GM19023 (cell line): ENCODE results near the gene USP7.

Experiments used
- ATAC-seq: cut with Tn5 transposase; IDR thresholded peaks from one replicate; pipeline ENCODE4 v1.9.1; 2021; ENCODE audit warnings: mild to moderate bottlenecking, moderate library complexity; ENCODE audit not compliant: unreplicated experiment

USP7 gene

GRCh38 chr16:8904018-8904430 lies 59.7 kb downstream of the USP7 start:
- no peak for ATAC-seq

GRCh38 chr16:8903004-8903403 lies 60.7 kb downstream of the USP7 start:
- no peak for ATAC-seq

GRCh38 chr16:8901320-8901861 lies 62.3 kb downstream of the USP7 start:
- ATAC-seq = no peak

- no peak for ATAC-seq
These were observed 63.4 kb downstream of the USP7 start for GRCh38 chr16:8900343-8900742.

- no peak for ATAC-seq
These were observed 63.9 kb downstream of the USP7 start for GRCh38 chr16:8899709-8900317.

DNA sequence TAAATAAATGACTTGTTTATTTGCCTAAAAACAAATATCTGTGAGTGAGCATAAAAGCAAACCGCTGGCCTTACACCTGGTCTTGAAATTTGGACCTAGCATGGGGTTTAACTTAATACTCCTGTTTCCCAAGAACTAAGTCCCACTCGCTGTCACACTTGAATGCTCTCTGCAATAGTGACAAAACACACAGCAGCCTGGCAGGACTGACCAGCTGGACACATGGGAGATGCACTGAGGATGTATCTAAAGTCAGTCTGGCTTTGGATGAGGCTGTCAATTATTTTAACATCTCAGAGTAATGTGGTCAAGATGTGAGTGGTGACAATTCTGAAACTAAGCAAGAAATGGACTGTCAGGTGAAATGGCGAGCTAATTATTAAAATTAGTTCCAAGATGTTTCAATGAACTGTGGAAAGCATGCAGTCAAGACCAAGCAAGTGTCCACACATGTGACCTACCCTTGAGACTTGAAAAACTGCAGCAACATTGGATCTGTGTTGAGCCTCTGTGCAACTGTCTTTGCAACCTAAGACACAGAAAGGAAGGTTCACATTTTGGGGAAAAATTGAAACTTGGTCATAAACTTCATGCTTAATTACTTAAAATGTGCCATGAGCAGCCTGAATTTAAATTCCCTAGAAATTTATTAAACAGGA lies 64.9 kb downstream of the USP7 start:
- ATAC-seq = no peak

GRCh38 chr16:8894736-8895334 lies 68.9 kb downstream of the USP7 start:
- ATAC-seq = no peak

GRCh38 chr16:8893976-8894690 lies 69.6 kb downstream of the USP7 start:
- ATAC-seq = no peak

- ATAC-seq = no peak
These were observed 70.3 kb downstream of the USP7 start for GRCh38 chr16:8893426-8893825.

DNA sequence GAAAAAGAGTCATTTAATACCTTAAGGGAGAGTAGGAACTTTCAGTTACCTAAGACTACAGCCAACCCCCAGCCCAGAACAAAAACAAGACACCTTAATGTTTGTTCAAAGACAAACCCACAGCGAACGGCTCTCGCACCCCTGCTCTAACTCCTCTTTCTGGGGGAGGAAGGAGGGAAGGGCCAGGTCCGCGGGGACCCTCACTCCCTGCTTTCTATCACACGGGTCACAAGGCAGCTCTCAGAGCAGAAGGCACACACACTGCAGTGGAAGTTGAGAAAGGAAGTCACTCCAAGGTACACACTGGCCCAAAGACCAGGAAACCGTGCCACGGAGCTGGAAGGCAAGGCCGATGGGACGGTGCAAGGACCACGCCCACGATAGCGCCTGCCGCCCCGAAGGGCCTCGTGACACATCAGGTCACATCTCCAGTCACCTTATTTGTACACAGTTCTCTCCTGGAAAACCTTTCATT lies 71.6 kb downstream of the USP7 start:
- ATAC-seq = peak; percentile 32

GRCh38 chr16:8890549-8890921 lies 73.2 kb downstream of the USP7 start:
- no peak for ATAC-seq

GRCh38 chr16:8889893-8890548 lies 73.7 kb downstream of the USP7 start:
- ATAC-seq = no peak

DNA sequence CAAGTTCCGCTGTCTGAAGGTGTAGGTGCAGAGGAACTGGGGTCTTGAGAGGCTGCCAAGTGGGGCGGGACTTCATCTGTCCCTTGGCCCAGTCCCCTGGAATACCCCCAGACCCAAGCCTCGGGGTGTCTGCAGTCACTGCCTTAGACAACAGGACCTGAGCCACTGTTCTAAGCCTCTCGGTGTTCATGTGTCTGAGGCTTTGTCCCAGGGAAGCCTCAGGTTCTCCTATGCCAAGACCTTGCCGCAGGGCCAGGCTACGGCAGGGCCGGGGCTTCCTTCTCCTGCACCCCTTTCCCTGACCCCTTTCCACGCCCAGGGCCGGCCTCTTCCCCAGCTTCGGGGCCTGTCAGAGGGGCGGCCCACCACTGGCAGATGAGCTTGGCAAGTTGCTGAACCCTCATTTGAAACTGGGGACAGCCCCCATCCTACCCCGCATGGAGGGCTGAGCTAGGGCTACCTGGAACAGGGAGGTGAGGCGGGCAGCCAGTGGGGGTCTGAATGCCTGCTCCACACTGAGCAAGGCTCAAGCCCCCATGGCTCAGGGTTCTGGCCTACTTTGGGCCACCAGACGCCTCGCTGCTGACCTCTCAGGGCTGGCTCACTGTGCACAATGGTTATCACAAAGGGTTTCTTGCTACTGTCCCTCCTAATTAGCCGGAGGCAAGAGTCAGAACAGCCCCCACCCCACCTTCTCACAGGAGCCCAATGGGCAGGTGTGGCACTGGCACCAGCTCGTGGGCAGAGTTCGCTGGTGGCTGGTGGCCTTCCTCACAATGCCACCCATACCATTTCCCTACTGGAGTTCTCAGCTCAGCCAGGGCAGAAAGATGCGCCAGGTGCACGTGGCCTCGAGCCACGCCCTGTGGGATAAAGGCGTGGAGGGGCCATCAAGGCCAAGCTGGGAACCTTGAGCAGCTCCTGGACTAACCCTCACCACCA lies 74.5 kb downstream of the USP7 start:
- ATAC-seq = no peak

DNA sequence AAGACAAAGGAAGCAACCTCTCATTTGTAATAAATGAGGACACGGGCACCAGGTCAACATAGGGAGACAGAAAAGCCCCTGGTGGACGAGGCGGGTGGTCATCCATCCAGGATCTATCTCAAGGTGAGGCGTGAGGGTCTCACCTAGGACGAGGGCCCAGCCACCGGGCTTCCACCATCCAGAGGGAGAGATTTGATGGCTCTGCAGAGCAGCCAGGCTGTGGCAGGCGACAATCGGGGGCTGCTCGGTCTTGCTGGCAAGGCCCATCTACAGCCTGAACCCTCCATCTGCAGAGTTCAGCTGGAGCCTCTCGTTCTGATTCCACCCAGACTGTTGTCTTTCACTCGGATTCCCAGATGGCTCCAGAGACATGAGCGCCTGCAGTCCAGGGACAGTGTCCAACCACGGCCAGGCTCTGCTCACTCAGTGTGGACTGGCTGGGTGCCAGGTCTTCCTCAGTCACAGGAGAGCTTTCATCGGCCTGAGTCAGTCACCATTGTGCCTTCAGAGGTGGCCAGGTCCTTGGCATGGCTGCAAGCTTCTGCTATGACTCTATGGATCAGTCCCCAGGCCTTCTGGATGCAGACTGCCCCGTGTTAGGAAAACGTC lies 75.7 kb downstream of the USP7 start:
- ATAC-seq = no peak

DNA sequence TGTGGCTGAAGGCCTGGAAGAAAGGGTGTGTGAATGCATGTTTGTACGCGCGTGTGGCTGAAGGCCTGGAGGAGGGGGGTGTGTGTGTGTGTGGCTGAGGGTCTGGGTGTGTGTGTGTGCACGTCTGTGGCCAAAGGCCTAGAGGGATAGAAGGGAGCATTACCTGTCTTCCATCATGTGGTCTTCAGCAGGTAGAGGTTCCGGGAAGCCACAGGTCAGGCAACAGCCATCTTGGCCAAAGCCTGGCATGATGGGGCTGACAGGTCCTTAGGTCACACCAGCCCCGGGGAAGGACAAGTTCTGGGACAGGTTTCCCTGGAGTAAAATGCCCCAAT lies 76.3 kb downstream of the USP7 start:
- no peak for ATAC-seq

GRCh38 chr16:8886593-8887430 lies 76.9 kb downstream of the USP7 start:
- ATAC-seq = no peak

DNA sequence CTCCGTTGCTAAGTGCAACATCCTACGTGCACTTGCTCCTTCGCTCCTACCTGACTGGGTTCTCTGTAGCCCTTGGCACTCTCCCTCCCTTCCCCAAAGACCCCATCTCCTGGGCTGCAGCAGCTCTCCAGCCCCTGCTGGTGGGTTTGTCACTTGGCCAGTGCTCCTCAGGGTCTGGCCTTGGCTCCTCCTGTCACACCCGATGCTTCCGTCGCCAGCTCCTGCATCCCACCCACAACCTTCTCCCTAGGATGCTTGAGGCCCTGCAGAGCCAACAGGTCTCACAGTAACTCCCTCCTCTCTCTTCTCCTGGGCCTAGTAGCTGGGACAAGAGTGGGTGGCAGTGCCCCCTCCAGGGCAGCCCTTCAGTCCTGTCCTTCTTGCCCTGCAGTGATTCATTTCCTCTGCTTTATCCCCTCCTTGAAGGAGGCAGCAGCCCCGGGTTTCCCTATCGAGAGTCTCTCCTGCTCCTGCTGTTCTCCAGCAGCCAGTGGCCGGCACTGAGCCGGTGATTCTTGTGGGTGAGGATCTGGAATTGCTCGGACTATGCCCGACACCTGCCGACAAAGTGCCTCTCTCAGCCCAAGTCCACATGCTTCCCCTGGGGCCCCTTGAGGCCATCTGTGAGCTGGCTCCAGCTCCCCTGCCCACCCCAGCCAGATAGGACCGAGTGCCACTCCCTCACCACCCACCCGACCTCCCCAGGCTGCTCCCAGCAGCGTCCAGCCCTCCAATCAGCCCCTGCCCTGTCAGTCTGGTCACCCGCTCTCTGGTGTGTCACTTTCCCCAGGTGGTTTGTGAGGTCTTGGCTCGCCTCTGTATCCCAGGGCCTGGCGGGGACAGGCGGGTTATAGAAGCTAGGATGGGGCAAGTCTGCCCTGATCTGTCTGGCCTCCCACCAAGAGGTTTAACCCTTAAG lies 77.8 kb downstream of the USP7 start:
- no peak for ATAC-seq
